ENCODE data around the gene SMG7.

Gene SMG7

DNA sequence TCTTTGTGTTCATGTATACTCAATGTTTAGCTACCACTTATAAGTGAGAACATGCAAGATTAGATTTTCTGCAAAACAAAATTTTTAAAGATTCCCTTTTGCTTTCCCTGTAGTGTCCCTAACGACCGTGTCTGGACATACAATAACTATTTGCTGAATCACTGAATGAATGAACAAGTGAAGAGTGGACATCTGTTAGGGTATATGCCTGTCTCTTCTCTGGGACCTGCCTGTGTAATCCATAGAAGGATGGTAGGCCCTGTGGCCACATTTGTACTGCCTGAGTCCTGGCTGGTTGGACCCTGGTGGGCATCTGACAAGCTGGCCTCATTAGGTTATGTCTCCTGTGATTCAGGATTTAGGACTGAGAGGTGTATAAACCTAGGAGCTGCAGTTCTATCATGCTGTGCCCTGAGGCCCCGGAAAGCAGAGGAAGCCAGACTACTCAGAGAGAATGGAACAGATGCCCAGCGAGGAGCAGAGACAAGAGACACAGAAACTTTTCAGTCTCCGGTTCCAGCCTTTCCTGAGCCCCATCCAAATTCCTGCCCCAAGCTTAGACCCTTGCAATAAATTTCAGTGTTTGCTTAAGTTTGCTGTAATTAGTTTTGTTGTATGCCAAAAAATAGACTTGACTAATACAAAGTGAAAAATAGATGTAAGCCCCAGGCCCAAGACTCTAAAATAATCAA lies 125.5 kb downstream of the SMG7 start:
- H3K9me3 ChIP-seq (replicated peaks in 1 of 11), result peaks cover 0 to 9% (median 0%) of the 10 kb centered on the region in 11 experiments; a peak in 3 of 22 replicates
- no peaks in the 10 kb centered on the region for H3K36me3 ChIP-seq
- H3K27me3 ChIP-seq, result no peaks in the 10 kb centered on the region
- H3K4me1 ChIP-seq, result peaks cover 55 to 82% (median 67%) of the 10 kb centered on the region in 10 experiments
- peak overlapping the region; percentile 50 to 71 (median 59) for H3K4me2 ChIP-seq
- H4K20me1 ChIP-seq, result no peaks in the 10 kb centered on the region
- no peak for TF ChIP-seq Cebpa-rat (IDR thresholded peaks at IDR 0.05)
- H3K4me3 ChIP-seq, result no peak overlapping the region
- peak overlapping the region in 3 of 11 experiments; percentile 7 to 16 (median 15); a peak in 4 of 22 replicates for H3K9ac ChIP-seq
- peak overlapping the region in 9 of 11 experiments; percentile 12 to 76 (median 46); a peak in 16 of 22 replicates for H3K27ac ChIP-seq

GRCh38 chr1:183598386-183598785 lies 126.1 kb downstream of the SMG7 start:
- peaks cover 50 to 82% (median 64%) of the 10 kb centered on the region in 10 experiments for H3K4me1 ChIP-seq
- H3K27me3 ChIP-seq, result no peaks in the 10 kb centered on the region
- peak overlapping the region in 2 of 11 experiments; percentile 7 to 16; a peak in 3 of 22 replicates for H3K9ac ChIP-seq
- no peaks in the 10 kb centered on the region for H3K36me3 ChIP-seq
- H3K27ac ChIP-seq, result peak overlapping the region in 9 of 11 experiments; percentile 12 to 76 (median 46); a peak in 16 of 22 replicates
- peaks cover 0 to 9% (median 0%) of the 10 kb centered on the region in 11 experiments; a peak in 3 of 22 replicates for H3K9me3 ChIP-seq (replicated peaks in 1 of 11)
- TF ChIP-seq Cebpa-rat (IDR thresholded peaks at IDR 0.05), result no peak
- H3K4me2 ChIP-seq, result peak overlapping the region; percentile 50 to 71 (median 59)
- no peak overlapping the region for H3K4me3 ChIP-seq
- H4K20me1 ChIP-seq, result no peaks in the 10 kb centered on the region

DNA sequence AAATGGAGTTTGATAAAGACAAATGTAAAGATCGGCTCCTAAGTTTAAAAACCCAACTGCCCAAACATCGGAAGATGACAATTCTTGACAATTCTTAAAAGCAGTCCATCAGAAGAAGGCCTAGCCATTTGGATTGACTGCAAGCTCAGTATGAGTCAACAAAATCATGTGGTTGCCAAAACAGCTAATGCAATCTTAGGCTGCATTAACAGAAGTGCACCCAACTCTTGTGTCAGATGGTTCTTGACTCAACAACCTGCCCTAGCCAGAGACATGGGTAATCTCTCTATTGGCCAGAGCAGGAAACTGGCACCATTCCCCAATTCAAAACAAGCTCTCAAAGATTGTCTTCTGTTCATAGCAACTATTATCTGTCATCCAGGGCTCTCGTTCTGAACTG lies 127.8 kb downstream of the SMG7 start:
- H3K36me3 ChIP-seq, result no peaks in the 10 kb centered on the region
- H4K20me1 ChIP-seq, result no peaks in the 10 kb centered on the region
- TF ChIP-seq Cebpa-rat (IDR thresholded peaks at IDR 0.05), result peak in 3 of 11 experiments; percentile 55 to 57 (median 56); a peak in 3 of 22 replicates
- H3K27ac ChIP-seq, result peak overlapping the region in 6 of 11 experiments; percentile 13 to 76 (median 71); a peak in 11 of 22 replicates
- H3K9ac ChIP-seq, result peak overlapping the region in 1 of 11 experiments; percentile 38; a peak in 1 of 22 replicates
- H3K4me2 ChIP-seq, result peak overlapping the region in 4 of 11 experiments; percentile 38 to 68 (median 56); a peak in 9 of 22 replicates
- no peak overlapping the region for H3K4me3 ChIP-seq
- no peaks in the 10 kb centered on the region for H3K27me3 ChIP-seq
- H3K9me3 ChIP-seq (replicated peaks in 1 of 11), result peaks cover 0 to 14% (median 0%) of the 10 kb centered on the region in 11 experiments; a peak in 3 of 22 replicates
- H3K4me1 ChIP-seq, result peaks cover 49 to 82% (median 64%) of the 10 kb centered on the region in 10 experiments

- no peak for TF ChIP-seq Cebpa-rat (IDR thresholded peaks at IDR 0.05)
- Histone ChIP-seq H4K20me1 (no peaks in the 10 kb centered on the region), H3K9ac (peak overlapping the region in 1 of 11 experiments; percentile 38; a peak in 1 of 22 replicates), H3K27ac (peak overlapping the region in 5 of 11 experiments; percentile 64 to 76 (median 72); a peak in 11 of 22 replicates), H3K4me2 (peak overlapping the region in 4 of 11 experiments; percentile 38 to 68 (median 56); a peak in 9 of 22 replicates), H3K9me3 (replicated peaks in 1 of 11) (peaks cover 0 to 14% (median 0%) of the 10 kb centered on the region in 11 experiments; a peak in 3 of 22 replicates), H3K4me3 (no peak overlapping the region), H3K4me1 (peaks cover 44 to 83% (median 63%) of the 10 kb centered on the region in 10 experiments), H3K36me3 (no peaks in the 10 kb centered on the region), H3K27me3 (no peaks in the 10 kb centered on the region)
Measured at GRCh38 chr1:183600634-183601033, 128.3 kb downstream of the SMG7 start.

DNA sequence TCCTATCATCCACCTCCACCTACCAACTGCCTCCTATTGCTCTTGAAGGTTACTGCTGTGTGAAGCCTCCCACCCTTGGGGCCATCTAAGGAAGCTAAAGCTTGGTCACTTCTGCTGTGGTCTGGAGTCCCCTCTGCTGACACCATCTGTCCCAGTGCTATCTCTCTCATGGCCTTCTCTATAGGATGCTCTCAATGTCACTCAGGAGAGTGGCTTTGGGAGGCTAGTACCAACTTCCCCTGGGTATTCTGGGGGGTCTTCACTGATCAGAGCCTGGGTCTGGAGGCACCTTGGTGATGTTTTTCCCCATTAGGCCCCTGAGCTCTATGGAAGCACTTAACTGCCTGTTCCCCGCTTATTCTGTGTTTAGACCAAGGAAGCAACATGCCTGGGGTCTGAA lies 130.2 kb downstream of the SMG7 start:
- Histone ChIP-seq H3K4me2 (peak overlapping the region in 3 of 11 experiments; percentile 8 to 91 (median 88); a peak in 8 of 22 replicates), H3K9ac (no peak overlapping the region)

More for the DNA sequence above, 130.2 kb downstream of the SMG7 start:
- Histone ChIP-seq H3K27me3 (no peaks in the 10 kb centered on the region), H3K4me1 (peaks cover 29 to 99% (median 54%) of the 10 kb centered on the region in 10 experiments), H3K27ac (peak overlapping the region in 4 of 11 experiments; percentile 75 to 84 (median 82); a peak in 5 of 22 replicates), H3K4me3 (no peak overlapping the region), H3K36me3 (no peaks in the 10 kb centered on the region), H3K9me3 (replicated peaks in 1 of 11) (peaks cover 0 to 14% (median 0%) of the 10 kb centered on the region in 11 experiments; a peak in 3 of 22 replicates), H4K20me1 (no peaks in the 10 kb centered on the region)
- no peak for TF ChIP-seq Cebpa-rat (IDR thresholded peaks at IDR 0.05)

Data from BLaER1 treated with 17β-estradiol and CSF1 and Interleukin-3, amounts not matched to agents 10 nM and 100 nM (cell line).